Measurements from ENCODE around the gene RIOK1.
A peak's percentile ranks its signal among the peaks of the same experiment; 100 is the strongest.

The RIOK1 gene

DNA sequence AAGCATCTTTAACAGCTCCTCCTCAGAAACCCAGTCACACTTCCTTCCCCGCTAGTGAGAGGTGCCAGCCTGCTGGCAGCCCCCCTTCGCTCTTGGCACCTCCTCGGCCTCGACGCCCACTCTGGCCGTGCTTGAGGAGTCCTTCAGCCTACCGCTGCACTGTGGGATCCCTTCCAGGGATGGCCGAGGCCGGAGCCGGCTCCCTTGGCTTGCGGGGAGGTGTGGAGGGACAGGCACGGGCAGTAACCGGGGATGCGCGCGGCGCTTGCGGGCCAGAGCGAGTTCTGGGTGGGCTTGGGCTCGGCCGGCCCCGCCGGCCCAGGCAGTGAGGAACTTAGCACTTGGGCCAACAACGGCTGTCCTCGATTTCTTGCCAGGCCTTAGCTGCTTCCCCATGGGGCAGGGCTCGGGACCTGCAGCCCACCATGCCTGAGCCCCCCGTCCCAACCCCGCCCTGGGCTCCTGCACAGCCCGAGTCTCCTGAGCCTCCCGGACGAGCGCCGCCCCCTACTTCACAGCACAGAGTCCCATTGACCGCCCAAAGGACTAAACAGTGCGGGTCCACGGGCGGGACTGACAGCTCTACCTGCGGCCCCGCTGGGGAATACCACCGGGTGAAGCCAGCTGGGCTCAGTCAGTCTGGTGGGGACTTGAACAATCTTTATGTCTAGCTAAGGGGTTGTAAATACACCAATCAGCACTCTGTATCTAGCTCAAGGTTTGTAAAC is 51.6 kb downstream of the RIOK1 start:
- no peak overlapping the region for H3K4me3 ChIP-seq (ENCODE audit: low read length)
- TF ChIP-seq, protein P1, sequence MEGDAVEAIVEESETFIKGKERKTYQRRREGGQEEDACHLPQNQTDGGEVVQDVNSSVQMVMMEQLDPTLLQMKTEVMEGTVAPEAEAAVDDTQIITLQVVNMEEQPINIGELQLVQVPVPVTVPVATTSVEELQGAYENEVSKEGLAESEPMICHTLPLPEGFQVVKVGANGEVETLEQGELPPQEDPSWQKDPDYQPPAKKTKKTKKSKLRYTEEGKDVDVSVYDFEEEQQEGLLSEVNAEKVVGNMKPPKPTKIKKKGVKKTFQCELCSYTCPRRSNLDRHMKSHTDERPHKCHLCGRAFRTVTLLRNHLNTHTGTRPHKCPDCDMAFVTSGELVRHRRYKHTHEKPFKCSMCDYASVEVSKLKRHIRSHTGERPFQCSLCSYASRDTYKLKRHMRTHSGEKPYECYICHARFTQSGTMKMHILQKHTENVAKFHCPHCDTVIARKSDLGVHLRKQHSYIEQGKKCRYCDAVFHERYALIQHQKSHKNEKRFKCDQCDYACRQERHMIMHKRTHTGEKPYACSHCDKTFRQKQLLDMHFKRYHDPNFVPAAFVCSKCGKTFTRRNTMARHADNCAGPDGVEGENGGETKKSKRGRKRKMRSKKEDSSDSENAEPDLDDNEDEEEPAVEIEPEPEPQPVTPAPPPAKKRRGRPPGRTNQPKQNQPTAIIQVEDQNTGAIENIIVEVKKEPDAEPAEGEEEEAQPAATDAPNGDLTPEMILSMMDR (conservative IDR thresholded peaks at IDR 0.05; ENCODE audit: low read depth, low read length), result no peak
- DNase-seq (ENCODE audit: low read depth), result no peak

DNA sequence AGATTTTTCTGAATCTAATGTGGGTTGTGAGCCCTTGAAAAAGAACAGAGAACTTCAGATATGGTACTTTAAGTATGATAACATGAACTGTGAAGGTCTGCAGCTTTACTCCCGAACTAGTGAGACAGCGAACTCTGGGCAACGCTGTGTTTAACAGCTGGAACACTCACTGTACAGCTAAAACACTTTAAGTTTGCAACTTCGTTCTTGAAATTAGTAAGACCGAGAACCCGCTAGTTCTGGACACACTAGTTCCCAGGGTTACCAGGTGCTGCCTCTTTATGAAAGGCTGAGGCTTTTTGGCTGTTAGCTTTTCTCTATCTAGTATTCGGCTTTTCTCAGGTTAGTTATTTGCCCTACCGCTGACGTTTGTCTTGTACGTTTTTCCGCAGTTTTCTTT is 52.9 kb downstream of the RIOK1 start:
- DNase-seq (ENCODE audit: low read depth), result no peak
- no peak overlapping the region for H3K4me3 ChIP-seq (ENCODE audit: low read length)
- TF ChIP-seq, protein P1 (conservative IDR thresholded peaks at IDR 0.05; ENCODE audit: low read depth, low read length), result no peak

DNA sequence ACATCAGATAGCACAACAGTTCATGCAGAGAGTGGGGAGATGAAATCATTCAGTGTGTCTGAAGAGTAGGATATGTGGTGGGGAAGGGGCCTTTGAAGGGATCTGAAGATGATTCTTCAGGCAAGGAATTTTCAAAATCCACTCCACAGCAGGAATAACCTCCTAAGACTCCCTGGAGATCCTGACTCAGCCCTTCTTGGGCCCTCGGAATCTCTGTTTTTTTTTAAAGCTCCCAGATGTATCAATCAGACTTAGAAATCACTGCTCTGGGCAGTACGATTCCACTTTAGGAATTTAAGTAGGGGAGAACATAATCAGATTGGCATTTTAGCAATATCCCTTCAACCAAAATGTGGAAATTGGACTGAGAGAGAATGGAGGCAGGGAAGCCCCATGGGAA is 55.5 kb downstream of the RIOK1 start:
- H3K4me3 ChIP-seq (ENCODE audit: low read length), result no peak overlapping the region
- TF ChIP-seq, protein P1 (conservative IDR thresholded peaks at IDR 0.05; ENCODE audit: low read depth, low read length), result no peak
- DNase-seq (ENCODE audit: low read depth), result no peak

DNA sequence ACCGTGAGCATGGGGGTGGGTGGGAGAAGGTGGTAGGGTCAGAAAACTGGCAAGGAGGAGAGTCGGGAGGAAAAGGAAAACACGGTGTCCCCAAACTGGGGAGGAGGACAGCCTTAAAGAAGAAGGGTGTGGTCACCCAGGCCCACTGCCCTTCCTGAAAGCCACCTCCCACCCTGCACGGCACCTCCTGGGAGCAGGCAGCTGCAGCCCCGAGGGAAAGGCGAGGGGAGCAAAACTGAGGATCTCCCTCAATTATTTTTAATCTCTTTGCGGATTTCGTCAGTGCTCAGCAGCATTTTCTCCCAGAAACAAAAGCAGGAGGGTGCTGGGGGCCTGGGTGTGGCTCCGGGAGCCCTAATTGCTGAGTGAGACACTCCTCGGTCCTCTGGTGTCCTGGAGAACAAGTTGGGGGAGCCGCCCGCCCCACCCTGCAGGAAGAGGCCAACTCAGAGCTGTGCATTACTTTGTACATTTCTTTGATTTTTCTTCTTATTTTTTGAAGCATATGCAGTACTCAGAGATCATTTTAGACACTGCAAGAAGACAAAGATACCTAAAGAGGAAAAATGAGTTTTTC is 56.4 kb downstream of the RIOK1 start:
- TF ChIP-seq, protein P1 (conservative IDR thresholded peaks at IDR 0.05; ENCODE audit: low read depth, low read length), result no peak
- no peak for DNase-seq (ENCODE audit: low read depth)
- no peak overlapping the region for H3K4me3 ChIP-seq (ENCODE audit: low read length)

DNA sequence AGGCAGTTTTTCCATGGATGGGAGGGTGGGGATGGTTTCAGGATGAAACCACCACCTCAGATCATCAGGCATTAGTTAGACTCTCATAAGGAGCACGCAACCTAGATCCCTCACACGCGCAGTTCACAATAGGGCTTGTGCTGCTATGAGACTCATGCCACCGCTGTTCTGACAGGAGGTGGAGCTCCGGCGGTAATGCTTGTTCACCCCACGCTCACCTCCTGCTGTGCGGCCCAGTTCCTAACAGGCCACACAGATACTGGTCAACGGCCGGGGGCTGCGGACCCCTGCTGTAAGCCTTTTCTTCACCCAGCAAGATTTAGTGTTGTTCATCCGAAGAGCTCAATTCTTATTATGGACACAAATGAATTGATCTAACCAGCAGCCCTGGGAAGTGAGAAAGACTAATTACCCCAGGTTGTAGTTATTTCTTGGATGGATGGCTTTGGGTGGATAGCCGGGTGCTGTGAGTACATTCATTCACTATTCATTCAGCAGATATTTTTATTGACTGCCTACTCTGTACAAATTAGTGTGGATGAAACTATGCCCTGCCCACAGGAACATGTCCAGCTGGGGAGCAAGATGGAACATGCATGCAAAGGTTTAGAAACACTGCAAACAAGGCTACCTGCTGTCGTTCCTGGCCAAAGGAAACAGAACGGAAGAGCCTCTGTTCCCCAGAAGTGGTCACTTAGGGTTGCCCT is 57.2 kb downstream of the RIOK1 start:
- TF ChIP-seq, protein P1 (conservative IDR thresholded peaks at IDR 0.05; ENCODE audit: low read depth, low read length), result peak; percentile 16
- no peak for DNase-seq (ENCODE audit: low read depth)
- H3K4me3 ChIP-seq (ENCODE audit: low read length), result no peak overlapping the region

DNA sequence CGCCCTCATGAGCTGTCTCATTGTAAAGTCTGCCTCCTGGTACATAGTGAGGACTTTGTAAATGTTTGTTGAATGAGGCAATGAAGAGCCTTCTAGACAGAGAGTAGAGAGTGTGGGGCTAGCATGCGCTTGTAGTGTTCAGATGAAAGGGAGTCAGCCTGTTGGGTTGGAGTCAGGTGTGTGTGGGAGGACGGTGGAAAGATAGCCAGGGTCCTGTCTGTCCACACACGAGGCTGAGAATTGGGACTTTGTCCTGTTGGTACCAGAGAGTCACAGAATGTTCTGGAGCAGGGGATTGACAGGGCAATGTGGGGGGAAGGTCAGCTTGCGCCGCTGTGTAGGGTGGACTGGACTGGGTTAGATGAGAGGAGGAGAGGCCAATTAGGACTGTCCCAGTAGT is 58.6 kb downstream of the RIOK1 start:
- TF ChIP-seq, protein P1 (conservative IDR thresholded peaks at IDR 0.05; ENCODE audit: low read depth, low read length), result no peak
- no peak overlapping the region for H3K4me3 ChIP-seq (ENCODE audit: low read length)
- no peak for DNase-seq (ENCODE audit: low read depth)
